NCI-H460 (cell line): ENCODE data around the gene MYH7. TPM values are rescaled to one million over a fixed set of nuclear protein-coding genes. Genes with fewer than 3 reads are reported as not detected.
"Not testable (repeated sequence)": the region's sequence is repeated elsewhere in the genome, so short reads cannot be mapped to it uniquely, and the experiment has no call there.

Experiments used
- DNase-seq: peaks from one replicate; pipeline ENCODE4 v3.0.0-alpha.2; 2016; ENCODE audit warnings: low read depth; ENCODE audit errors: extremely low read depth
- total RNA-seq: library from RNA; depleted of rRNA; stranded (reverse); fragments of >200 nt; shearing (Covaris generic); gene quantifications from 2 replicates; pipeline ENCODE4 v1.2.3, GENCODE V29; 2014

MYH7 gene
- total RNA-seq, 1 experiment from 2014 or later = not detected

DNA sequence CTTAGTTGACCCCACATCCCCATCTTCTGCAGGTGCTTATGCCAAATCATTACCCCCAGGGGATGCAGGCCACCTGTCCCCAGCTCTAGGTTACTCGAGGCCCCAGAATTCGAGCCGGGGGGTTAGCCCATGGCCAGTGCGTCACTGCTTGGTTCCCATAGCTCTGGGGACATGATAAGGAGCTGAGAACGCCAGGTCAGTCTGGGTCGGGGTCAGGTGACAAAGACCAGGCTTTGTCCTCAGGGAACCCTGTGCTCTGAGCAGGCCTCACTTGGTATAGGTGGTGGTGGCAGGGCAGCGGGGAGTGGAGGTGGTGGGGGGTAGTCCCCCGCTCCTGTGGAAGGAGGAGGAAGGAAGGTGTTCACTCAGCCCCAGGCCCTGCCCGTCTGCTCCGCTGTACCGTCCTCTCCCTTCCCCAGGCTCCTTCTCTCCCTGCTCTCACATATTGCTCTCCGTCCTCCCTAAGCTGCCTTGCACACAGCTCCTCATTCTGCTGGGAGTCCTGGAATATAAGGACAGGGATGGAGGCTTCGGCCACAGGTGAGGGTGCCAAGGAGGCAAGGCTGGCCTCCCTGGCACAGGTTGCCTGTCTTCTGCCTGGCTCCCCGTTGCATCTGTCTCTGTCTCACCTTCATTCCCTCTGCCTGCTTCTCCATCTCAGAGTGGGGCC lies 25.4 kb downstream of the MYH7 start:
- DNase-seq = no peak

GRCh38 chr14:23409475-23409874 lies 26.0 kb downstream of the MYH7 start:
- DNase-seq = no peak

GRCh38 chr14:23408307-23408630 lies 27.2 kb downstream of the MYH7 start:
- no peak for DNase-seq

- DNase-seq = no peak
These were observed 27.7 kb downstream of the MYH7 start, which contains the start of gene MYH6 for GRCh38 chr14:23407516-23408306. Gene MYH6 (minus strand): TSS chr14:23408273. CDS start chr14:23407223, 1,050 bp downstream.

- no peak for DNase-seq
These were observed 28.6 kb downstream of the MYH7 start for GRCh38 chr14:23406725-23407355.

DNA sequence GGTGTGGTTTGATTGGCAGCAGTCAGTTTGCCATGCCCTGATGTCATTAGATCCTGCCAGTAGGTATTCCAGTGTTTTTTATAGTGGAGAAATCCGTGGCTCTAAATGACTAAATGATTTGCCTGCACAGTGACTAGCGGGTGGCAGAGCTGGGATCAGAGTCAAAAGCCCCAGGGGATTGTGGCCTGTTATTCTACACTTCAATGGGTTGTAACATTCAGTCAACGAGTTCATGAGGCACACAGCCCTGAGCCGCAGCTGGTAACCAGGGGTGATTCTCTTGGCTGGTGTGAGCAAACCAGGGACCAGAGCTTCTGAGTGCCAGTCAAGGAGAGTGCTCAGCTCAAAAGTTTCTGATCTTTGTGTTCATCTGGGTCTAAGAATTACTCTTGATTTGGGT lies 29.2 kb downstream of the MYH7 start:
- no peak for DNase-seq

- DNase-seq = no peak
These were observed 29.9 kb downstream of the MYH7 start for GRCh38 chr14:23405516-23406025.

DNA sequence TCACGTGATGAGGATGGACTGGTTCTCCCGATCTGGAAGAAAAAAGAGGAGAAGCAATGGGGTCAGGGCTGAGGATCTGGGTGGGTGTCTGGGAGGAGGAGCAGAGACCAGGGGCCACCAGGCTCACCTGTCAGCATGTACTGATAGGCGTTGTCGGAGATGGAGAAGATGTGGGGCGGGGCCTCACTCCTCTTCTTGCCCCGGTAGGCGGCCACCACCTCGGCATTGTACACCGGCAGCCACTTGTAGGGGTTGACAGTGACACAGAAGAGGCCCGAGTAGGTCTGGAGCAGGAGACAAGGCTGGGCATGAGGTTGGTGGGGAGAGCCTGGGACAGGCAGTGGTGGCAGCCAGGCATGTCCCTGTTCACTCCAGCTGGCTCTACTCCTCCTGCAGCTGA lies 30.4 kb downstream of the MYH7 start:
- DNase-seq = no peak

DNA sequence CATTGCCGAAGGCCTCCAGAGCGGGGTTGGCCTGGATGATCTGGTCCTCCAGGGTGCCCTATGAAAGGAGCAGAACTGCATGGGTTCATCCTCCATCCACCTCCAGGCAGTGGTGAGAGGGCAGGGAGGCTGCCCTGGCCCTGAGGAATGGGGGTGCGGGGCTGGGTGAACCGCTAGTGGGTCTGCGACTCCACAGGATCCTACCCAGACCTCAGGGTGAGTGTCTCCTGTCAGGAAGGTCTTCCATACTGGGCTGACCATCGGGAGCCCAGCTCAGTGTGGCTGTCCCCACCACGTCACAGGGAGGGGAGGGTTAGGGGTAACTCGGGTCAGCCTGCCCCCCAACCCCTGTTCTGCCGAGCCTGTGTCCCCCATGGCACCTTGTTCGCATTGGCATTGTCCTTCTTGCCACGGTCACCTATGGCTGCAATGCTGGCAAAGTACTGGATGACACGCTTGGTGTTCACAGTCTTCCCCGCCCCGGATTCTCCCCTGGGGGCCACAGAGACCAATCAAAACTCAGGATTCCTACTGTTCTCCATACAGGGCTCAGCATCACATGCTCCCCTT lies 31.0 kb downstream of the MYH7 start:
- DNase-seq = no peak

DNA sequence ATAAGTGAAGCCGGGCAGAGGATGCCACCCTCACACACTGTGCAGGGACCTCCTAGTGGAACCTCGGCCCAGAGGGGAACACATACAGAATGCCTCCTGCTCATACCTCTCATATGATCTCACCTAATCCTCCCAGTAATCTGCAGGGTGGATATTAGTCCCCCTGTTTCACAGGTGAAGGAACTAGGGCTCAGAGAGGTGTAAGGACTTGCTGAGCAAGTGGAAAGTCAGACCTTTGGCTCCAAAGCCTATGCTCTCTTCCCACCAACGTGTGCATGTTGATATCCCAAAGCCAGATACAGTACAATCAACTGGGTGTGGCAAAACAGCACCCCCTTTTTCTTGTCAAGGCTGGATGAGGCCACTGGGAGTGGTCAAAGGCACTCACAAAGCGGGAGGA lies 31.6 kb downstream of the MYH7 start:
- DNase-seq = no peak

GRCh38 chr14:23403139-23403438 lies 32.4 kb downstream of the MYH7 start:
- DNase-seq = no peak

GRCh38 chr14:23402296-23403138 lies 32.9 kb downstream of the MYH7 start:
- no peak for DNase-seq

DNA sequence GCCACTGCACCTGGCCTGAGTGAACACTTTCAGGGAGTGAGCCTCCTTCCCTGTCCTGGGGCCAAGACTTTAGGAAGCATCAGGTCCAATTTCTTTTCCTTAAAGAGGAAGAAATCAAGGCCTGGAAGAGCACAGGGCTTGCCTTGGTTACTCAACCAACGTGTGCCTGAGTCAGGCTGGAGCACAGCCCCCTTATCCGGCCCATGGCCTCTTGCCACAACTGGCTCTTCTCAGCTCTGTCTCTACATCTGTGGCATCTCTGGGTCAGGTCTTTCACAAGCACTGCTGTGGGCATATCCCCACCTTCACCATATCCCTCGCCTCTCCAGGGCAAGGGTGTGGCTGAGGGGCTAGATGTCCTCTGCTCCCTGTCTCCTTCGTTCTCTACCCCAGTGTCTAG lies 34.2 kb downstream of the MYH7 start:
- DNase-seq = no peak

DNA sequence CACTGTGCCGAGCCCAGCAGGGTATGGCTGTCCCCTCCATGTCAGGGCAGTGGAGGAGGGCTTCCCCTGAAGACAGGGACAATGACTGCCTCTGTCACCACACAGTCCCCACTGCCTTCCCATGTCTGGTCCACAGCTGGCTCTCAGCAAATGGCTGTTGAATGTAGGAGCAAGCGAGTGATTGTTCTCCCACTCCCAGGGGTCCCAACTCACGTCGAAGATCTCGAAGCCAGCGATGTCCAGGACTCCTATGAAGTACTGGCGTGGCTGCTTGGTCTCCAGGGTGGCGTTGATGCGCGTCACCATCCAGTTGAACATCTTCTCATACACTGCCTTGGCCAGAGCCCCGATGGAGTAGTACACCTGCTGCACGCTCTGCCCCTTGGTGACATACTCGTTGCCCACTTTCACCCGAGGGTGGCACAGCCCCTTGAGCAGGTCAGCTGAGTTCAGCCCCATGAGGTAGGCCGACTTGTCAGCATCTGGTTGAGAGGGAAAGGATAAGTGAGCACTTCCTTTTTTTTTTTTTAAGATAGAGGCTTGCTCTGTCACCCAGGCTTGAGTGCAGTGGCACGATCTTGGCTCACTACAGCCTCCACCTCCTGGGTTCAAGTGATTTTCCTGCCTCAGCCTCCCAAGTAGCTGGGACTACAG lies 34.8 kb downstream of the MYH7 start:
- DNase-seq = not testable (repeated sequence)

DNA sequence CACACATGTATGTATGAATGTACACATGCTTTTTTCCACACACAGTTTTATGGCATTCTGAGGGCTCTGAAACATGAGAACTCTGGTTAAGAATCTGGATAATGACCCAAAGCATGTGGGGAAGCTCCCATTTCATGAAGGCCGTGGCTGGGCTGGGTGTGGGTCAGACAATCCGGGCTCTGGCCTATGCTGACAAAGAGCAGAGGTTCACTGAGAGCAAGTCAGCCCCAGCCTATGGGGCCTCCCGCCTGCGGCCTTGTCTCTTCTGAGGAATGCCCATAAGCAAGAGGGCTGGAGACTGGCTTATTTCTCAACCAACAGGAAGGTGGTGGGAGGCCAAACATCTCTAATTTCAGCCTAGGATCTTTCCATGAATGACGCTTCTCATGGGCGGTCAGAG lies 35.9 kb downstream of the MYH7 start:
- DNase-seq = no peak

DNA sequence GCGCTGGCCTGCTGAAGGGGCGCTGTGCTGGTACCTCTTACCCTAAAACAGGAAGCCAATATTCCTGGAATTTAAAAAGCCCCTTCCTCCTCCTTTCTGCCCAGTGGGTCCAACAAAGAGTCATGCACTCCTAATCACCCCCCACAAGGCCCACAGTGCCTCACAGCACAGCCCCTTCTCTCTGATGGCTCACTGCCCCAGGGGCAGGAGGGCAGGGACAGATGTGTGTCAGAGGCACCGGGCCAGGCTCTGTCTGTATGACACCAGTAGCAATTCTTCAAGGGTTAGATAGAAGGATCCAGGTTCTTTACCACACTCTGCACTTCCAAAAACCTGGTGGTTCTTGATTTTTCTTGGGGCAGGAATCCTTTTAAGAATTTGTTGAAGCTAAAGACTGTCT lies 36.3 kb downstream of the MYH7 start:
- no peak for DNase-seq

DNA sequence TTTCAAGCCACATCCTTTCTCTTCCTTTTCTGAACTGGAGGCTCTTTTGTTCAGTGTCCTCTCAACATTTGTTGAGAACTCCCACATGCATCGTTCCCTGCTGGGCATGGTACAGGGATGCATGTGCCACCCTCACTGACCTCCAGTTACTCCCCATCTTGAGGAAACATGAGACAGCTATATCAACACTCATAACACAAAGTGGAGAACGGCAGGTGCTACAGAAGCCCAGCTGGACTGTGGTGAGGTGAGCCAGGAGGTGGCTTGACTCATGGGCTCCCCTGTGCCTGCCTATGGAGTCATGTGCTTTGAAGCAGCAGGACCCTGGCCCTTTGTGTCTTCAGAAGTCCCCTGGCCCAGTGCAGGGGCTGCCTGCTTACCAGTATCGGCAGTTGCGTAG lies 37.1 kb downstream of the MYH7 start:
- no peak for DNase-seq

GRCh38 chr14:23396781-23397407 lies 38.6 kb downstream of the MYH7 start:
- DNase-seq = no peak

- DNase-seq = no peak
These were observed 39.3 kb downstream of the MYH7 start for GRCh38 chr14:23396126-23396525.

DNA sequence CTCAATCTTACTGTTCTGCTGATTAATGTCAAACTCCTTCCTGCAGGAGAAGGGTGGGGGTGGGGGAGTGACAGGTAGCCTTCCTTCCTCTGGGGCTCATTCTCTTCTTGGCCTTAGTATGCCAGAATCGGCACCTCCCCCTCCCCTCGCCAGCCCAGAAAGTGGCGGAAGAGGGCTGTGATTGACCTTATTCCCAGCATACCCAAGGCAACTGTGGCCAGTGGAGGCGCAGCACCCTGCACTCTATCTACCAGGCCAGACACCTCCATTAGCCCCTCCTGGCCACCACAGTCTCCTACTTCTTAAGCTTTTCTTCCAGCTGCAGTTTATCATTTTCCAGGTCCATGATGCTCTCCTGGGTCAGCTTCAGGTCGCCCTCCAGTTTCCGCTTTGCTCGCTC lies 42.8 kb downstream of the MYH7 start:
- DNase-seq = no peak
